Measurements from ENCODE around the gene KRTDAP. TPM values are rescaled to one million over a fixed set of nuclear protein-coding genes. Genes with fewer than 3 reads are reported as not detected.

The KRTDAP gene
- total and polyA plus RNA-seq, 9 of the 15 experiments (the other 6 are each of a cell fraction or from before 2014, with no cell fraction given): not detected

DNA sequence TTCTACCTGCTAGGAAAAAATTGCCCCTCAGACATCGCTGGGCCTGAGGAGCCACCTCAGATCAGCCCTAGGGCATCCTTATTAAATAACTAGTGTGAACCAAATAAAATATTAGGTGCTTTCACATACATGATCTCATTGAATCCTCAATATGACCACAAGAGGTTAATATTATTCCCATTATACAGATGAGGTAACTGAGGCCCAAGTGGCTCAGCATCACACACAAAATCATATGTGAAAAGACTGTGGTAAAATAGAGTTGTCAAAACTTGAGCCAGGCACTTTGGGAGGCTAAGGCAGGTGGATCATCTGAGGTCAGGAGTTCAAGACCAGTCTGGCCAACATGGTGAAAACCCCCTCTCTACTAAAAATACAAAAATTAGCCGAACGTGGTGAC is 26.0 kb upstream of the KRTDAP start:
- WGBS (ENCODE audit: insufficient coverage, low coverage, missing lambda C conversion rate): 15% methylated on average over 3 of the region's 3 CpGs
- peak; percentile 77 for TF ChIP-seq ADNP (tag; IDR thresholded peaks at IDR 0.05)
- TF ChIP-seq BCOR (IDR thresholded peaks at IDR 0.05): peak; percentile 65; the same call in 1 of the 2 replicates
- TF ChIP-seq KDM1A (IDR thresholded peaks at IDR 0.05): peak; percentile 21 to 47; a peak in 1 of 4 replicates
- TF ChIP-seq TBL1XR1 (IDR thresholded peaks at IDR 0.05; ENCODE audit: low read length in 2 of 2): no peak
- TF ChIP-seq RBM25 (IDR thresholded peaks at IDR 0.05; ENCODE audit: low read depth, low read length, severe bottlenecking): peak; percentile 76
- CTCF ChIA-PET (ENCODE audit: low intra/inter-chr PET ratio): no interaction called here

DNA sequence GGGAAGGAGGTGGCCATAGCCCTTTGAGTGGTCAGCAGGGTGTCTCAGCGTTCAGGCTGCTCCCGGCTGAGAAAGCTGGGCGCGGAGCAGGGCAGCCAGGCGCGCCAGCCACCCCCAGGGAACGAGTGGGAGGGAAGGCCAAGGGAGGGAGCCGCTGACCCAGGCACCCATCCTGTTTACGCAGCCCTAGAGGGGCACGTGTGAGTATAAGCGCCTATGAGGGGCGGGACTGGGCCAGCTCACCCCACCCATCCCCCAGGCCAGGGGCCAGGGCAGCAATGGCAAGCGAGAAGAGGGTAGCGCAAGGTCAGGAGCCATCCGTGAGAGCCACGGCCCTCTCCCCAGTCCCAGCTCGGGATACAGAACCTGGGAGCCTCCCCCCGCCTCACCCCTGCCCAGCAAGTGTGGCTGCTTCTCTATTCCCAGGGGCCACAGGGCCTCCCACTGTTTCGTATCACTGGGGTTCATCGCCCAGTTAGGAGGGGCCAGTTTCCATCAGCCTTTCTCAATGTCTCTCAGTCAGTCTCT is 24.1 kb upstream of the KRTDAP start:
- Histone ChIP-seq H3K9me1 (ENCODE audit: control insufficient read depth, insufficient read depth, low read length) (peaks cover 2% of the 10 kb centered on the region), H3K4me3 (no peak overlapping the region), H3K79me2 (ENCODE audit: control insufficient read depth, insufficient read depth, low read length) (no peaks in the 10 kb centered on the region), H3K9ac (ENCODE audit: insufficient read depth in 1 of 2, low read depth in 2 of 2, low read length in 2 of 2) (peak overlapping the region in 1 of 2 experiments; percentile 10; a peak in 2 of 4 replicates), H4K20me1 (replicated peaks; ENCODE audit: control insufficient read depth, insufficient read depth, low read length) (peaks cover 14% of the 10 kb centered on the region), H3K27ac (ENCODE audit: extremely low read depth, low read depth, low read length) (no peak overlapping the region), H2AFZ (ENCODE audit: low read depth, low read length) (no peak overlapping the region), H3K9me3 (replicated peaks; ENCODE audit: control insufficient read depth, insufficient read depth, low read depth, low read length) (no peaks in the 10 kb centered on the region), H3K4me2 (ENCODE audit: insufficient read depth, low read length) (no peak overlapping the region), H3K4me1 (replicated peaks in 1 of 2; ENCODE audit: control insufficient read depth in 2 of 2, insufficient read depth in 2 of 2, low read length in 2 of 2) (peaks cover 0 to 36% of the 10 kb centered on the region in 2 experiments; a peak in 4 of 5 replicates), H3K27me3 (ENCODE audit: control insufficient read depth in 2 of 2, insufficient read depth in 2 of 2, low read length in 2 of 2) (peaks cover 41 to 71% of the 10 kb centered on the region in 2 experiments; a peak in 4 of 5 replicates), H3K36me3 (ENCODE audit: control insufficient read depth, insufficient read depth, low read length) (no peaks in the 10 kb centered on the region)
- ATAC-seq (no peak), DNase-seq (ENCODE audit: extremely low read depth in 1 of 4, low spot score in 3 of 4) (peak in 2 of 4 experiments; percentile 34 to 47), FAIRE-seq (no peak)
- 6% methylated on average over 14 of the region's 20 CpGs for WGBS (ENCODE audit: insufficient coverage, low coverage, missing lambda C conversion rate)
- no TSS peak for BruUV-seq (replicated peaks)
- in situ Hi-C loops (cut with MboI) (no loop called here), intact Hi-C loops (cut with micrococcal nuclease) (no loop called here)
- POLR2A ChIA-PET: interaction anchor here (0.6 to 1.1 kb wide), 2 partner anchors 9 to 162 kb away, joined by 3 to 4 read pairs; no protein-coding TSS in a partner anchor
- CTCF ChIA-PET (ENCODE audit: low intra/inter-chr PET ratio): no interaction called here
- TF ChIP-seq RBM39 (optimal IDR thresholded peaks at IDR 0.05; ENCODE audit: low read depth, low read length): no peak
- TF ChIP-seq JUN (IDR thresholded peaks at IDR 0.05; ENCODE audit: borderline replicate concordance, low read depth, low read length): no peak
- no peak for TF ChIP-seq JUN (CRISPR knock-in tag; IDR thresholded peaks at IDR 0.05; ENCODE audit: borderline replicate concordance)
- TF ChIP-seq, protein P1, sequence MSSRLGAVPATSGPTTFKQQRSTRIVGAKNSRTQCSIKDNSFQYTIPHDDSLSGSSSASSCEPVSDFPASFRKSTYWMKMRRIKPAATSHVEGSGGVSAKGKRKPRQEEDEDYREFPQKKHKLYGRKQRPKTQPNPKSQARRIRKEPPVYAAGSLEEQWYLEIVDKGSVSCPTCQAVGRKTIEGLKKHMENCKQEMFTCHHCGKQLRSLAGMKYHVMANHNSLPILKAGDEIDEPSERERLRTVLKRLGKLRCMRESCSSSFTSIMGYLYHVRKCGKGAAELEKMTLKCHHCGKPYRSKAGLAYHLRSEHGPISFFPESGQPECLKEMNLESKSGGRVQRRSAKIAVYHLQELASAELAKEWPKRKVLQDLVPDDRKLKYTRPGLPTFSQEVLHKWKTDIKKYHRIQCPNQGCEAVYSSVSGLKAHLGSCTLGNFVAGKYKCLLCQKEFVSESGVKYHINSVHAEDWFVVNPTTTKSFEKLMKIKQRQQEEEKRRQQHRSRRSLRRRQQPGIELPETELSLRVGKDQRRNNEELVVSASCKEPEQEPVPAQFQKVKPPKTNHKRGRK (tag; IDR thresholded peaks at IDR 0.05): no peak
- TF ChIP-seq MED1 (CRISPR knock-in tag; IDR thresholded peaks at IDR 0.05; ENCODE audit: borderline replicate concordance): no peak
- TF ChIP-seq ZFP1 (CRISPR knock-in tag; IDR thresholded peaks at IDR 0.05): no peak

More for the DNA sequence above, 26.0 kb upstream of the KRTDAP start:
- Histone ChIP-seq H3K79me2 (ENCODE audit: control insufficient read depth, insufficient read depth, low read length) (no peaks in the 10 kb centered on the region), H3K4me2 (ENCODE audit: insufficient read depth, low read length) (no peak overlapping the region), H3K9me3 (replicated peaks; ENCODE audit: control insufficient read depth, insufficient read depth, low read depth, low read length) (no peaks in the 10 kb centered on the region), H3K27me3 (ENCODE audit: control insufficient read depth in 2 of 2, insufficient read depth in 2 of 2, low read length in 2 of 2) (peaks cover 25 to 67% of the 10 kb centered on the region in 2 experiments; a peak in 4 of 5 replicates), H3K27ac (ENCODE audit: extremely low read depth, low read depth, low read length) (no peak overlapping the region), H4K20me1 (replicated peaks; ENCODE audit: control insufficient read depth, insufficient read depth, low read length) (peaks cover 14% of the 10 kb centered on the region; the same call in 1 of the 2 replicates), H3K4me1 (replicated peaks in 1 of 2; ENCODE audit: control insufficient read depth in 2 of 2, insufficient read depth in 2 of 2, low read length in 2 of 2) (peaks cover 0 to 20% of the 10 kb centered on the region in 2 experiments; a peak in 4 of 5 replicates), H3K9ac (ENCODE audit: insufficient read depth in 1 of 2, low read depth in 2 of 2, low read length in 2 of 2) (no peak overlapping the region), H2AFZ (ENCODE audit: low read depth, low read length) (no peak overlapping the region), H3K4me3 (no peak overlapping the region), H3K9me1 (ENCODE audit: control insufficient read depth, insufficient read depth, low read length) (peaks cover 2% of the 10 kb centered on the region), H3K36me3 (ENCODE audit: control insufficient read depth, insufficient read depth, low read length) (no peaks in the 10 kb centered on the region)
- FAIRE-seq (no peak), ATAC-seq (no peak), DNase-seq (ENCODE audit: extremely low read depth in 1 of 4, low spot score in 3 of 4) (no peak)
- POLR2A ChIA-PET: interaction anchor here (0.7 kb wide), 1 partner anchor 21 kb away, joined by 4 read pairs; no protein-coding TSS in a partner anchor
- in situ Hi-C loops (cut with MboI) (no loop called here), intact Hi-C loops (cut with micrococcal nuclease) (no loop called here)
- no TSS peak for BruUV-seq (replicated peaks)

All from K562 (cell line).